GM06990 (cell line): Measurements from ENCODE around the gene MPIG6B.

Source experiments
- DNase-seq: peaks from one replicate; pipeline ENCODE4 v3.0.0-alpha.2; 2011; ENCODE audit not compliant: insufficient read length; ENCODE audit errors: extremely low read depth
- H3K27me3 ChIP-seq: replicated peaks from 2 replicates; pipeline ENCODE4 v1.6.0; 2011; ENCODE audit warnings: low read length; ENCODE audit not compliant: control insufficient read depth, insufficient read depth
- H3K36me3 ChIP-seq: 2 replicates; pipeline ENCODE4 v1.5.1; 2011; ENCODE audit warnings: low read length; ENCODE audit not compliant: control insufficient read depth, insufficient read depth
- H3K4me3 ChIP-seq: replicated peaks from 2 replicates; pipeline ENCODE4 v1.5.1; 2011; ENCODE audit warnings: low read depth, mild to moderate bottlenecking, control low read depth, low read length
- CTCF ChIP-seq: IDR thresholded peaks from 2 replicates; pipeline ENCODE4 v1.5.1; 2011; ENCODE audit warnings: low read length, control low read depth, mild to moderate bottlenecking, inconsistent platforms; ENCODE audit not compliant: insufficient read depth, poor library complexity, severe bottlenecking

MPIG6B gene

GRCh38 chr6:31752739-31753319, 29.7 kb downstream of the MPIG6B start:
- Histone ChIP-seq H3K36me3 (peaks cover 2% of the 10 kb centered on the region), H3K4me3 (no peak overlapping the region), H3K27me3 (no peaks in the 10 kb centered on the region)
- DNase-seq = no peak
- no peak for TF ChIP-seq CTCF

DNA sequence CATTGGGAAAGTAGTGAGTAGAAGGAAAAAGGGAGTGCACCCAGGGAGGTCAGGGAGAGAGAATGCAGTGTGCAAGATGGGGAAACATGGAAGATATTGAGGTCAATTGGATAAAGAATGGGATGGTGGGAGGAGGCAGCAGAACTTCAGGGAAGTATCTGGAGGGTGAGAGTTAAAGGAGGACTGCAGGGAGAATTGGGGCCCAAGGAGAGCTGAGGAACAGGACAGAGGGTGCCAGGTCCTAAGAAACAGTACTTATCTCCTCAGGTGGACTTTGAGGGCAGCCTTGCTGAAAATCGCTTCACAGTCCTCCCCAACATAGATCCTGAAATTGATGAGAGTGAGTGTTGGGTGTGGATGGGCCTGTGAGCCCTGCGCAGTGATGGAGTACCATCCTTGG, 35.1 kb downstream of the MPIG6B start:
- DNase-seq = no peak
- no peak for TF ChIP-seq CTCF

GRCh38 chr6:31760790-31761189, 37.6 kb downstream of the MPIG6B start:
- no peak for DNase-seq
- Histone ChIP-seq H3K27me3 (no peaks in the 10 kb centered on the region), H3K4me3 (no peak overlapping the region), H3K36me3 (peaks cover 23% of the 10 kb centered on the region)
- no peak for TF ChIP-seq CTCF

More for the DNA sequence above, 35.1 kb downstream of the MPIG6B start:
- peaks cover 20% of the 10 kb centered on the region for H3K36me3 ChIP-seq
- no peaks in the 10 kb centered on the region for H3K27me3 ChIP-seq
- no peak overlapping the region for H3K4me3 ChIP-seq

DNA sequence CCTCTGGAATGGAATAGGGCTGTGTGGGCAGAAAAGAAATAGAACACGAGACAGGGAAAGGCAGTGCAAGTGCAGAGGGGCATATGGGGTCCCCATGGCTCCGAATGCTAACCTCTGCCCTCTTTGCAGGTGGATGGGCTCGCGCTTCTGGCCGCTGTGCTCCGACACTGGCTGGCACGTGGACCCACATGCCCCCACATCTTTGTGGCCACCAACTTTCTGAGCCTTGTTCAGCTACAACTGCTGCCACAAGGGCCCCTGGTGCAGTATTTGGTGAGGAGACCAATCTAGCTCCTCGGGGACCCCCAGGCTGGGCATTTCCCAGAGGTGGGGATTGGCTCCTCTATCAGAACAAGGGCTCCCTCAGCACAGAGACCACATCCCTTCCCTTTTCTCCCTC, 38.2 kb downstream of the MPIG6B start:
- Histone ChIP-seq H3K4me3 (no peak overlapping the region), H3K27me3 (no peaks in the 10 kb centered on the region), H3K36me3 (peaks cover 23% of the 10 kb centered on the region)
- no peak for DNase-seq
- TF ChIP-seq CTCF = no peak

GRCh38 chr6:31762356-31762755, 39.2 kb downstream of the MPIG6B start, which contains the start of gene SAPCD1:
SAPCD1 (plus strand) TSS chr6:31762656; CDS start chr6:31763055, 399 bp downstream.
- no peak within 1 kb of the TSS for H3K4me3 ChIP-seq
- no peaks in the 10 kb centered on the region for H3K27me3 ChIP-seq
- DNase-seq = no peak
- TF ChIP-seq CTCF = no peak
- H3K36me3 ChIP-seq = peaks cover 23% of the 10 kb centered on the region
